ENCODE data around the gene SLC16A7.
"Not testable (repeated sequence)": the region's sequence is repeated elsewhere in the genome, so short reads cannot be mapped to it uniquely, and the experiment has no call there.

Gene SLC16A7

GRCh38 chr12:59583003-59583712 is 12.7 kb upstream of the SLC16A7 start:
- DNase-seq: no peak
- Histone ChIP-seq H3K9me3 (ENCODE audit: control insufficient read depth, low read length) (no peaks in the 10 kb centered on the region), H3K4me3 (ENCODE audit: insufficient read depth, low read depth, low read length, poor library complexity, severe bottlenecking) (no peak overlapping the region), H3K4me1 (ENCODE audit: control insufficient read depth, insufficient read depth, low read length, poor library complexity, severe bottlenecking) (peaks cover 10% of the 10 kb centered on the region), H3K27me3 (replicated peaks; ENCODE audit: control insufficient read depth, insufficient read depth, low read length, poor library complexity, severe bottlenecking) (no peaks in the 10 kb centered on the region), H3K36me3 (ENCODE audit: control insufficient read depth, insufficient read depth, low read length) (no peaks in the 10 kb centered on the region), H3K27ac (ENCODE audit: insufficient read depth, low read length, poor library complexity, severe bottlenecking) (no peak overlapping the region)

- H3K36me3 ChIP-seq (ENCODE audit: control insufficient read depth, insufficient read depth, low read length): no peaks in the 10 kb centered on the region
- H3K27ac ChIP-seq (ENCODE audit: insufficient read depth, low read length, poor library complexity, severe bottlenecking): no peak overlapping the region
- H3K4me3 ChIP-seq (ENCODE audit: insufficient read depth, low read depth, low read length, poor library complexity, severe bottlenecking): no peak overlapping the region
- DNase-seq: no peak
- H3K27me3 ChIP-seq (replicated peaks; ENCODE audit: control insufficient read depth, insufficient read depth, low read length, poor library complexity, severe bottlenecking): no peaks in the 10 kb centered on the region
- no peaks in the 10 kb centered on the region for H3K4me1 ChIP-seq (ENCODE audit: control insufficient read depth, insufficient read depth, low read length, poor library complexity, severe bottlenecking)
- no peaks in the 10 kb centered on the region for H3K9me3 ChIP-seq (ENCODE audit: control insufficient read depth, low read length)
These were observed 8.1 kb upstream of the SLC16A7 start for GRCh38 chr12:59587710-59588109.

GRCh38 chr12:59593761-59594160 is 2.1 kb upstream of the SLC16A7 start:
- no peaks in the 10 kb centered on the region for H3K9me3 ChIP-seq (ENCODE audit: control insufficient read depth, low read length)
- H3K4me1 ChIP-seq (ENCODE audit: control insufficient read depth, insufficient read depth, low read length, poor library complexity, severe bottlenecking): peaks cover 7% of the 10 kb centered on the region
- H3K4me3 ChIP-seq (ENCODE audit: insufficient read depth, low read depth, low read length, poor library complexity, severe bottlenecking): no peak overlapping the region
- H3K27ac ChIP-seq (ENCODE audit: insufficient read depth, low read length, poor library complexity, severe bottlenecking): no peak overlapping the region
- no peaks in the 10 kb centered on the region for H3K27me3 ChIP-seq (replicated peaks; ENCODE audit: control insufficient read depth, insufficient read depth, low read length, poor library complexity, severe bottlenecking)
- H3K36me3 ChIP-seq (ENCODE audit: control insufficient read depth, insufficient read depth, low read length): no peaks in the 10 kb centered on the region
- DNase-seq: no peak

- Histone ChIP-seq H3K4me3 (ENCODE audit: insufficient read depth, low read depth, low read length, poor library complexity, severe bottlenecking) (peak overlapping the region; percentile 67), H3K27me3 (replicated peaks; ENCODE audit: control insufficient read depth, insufficient read depth, low read length, poor library complexity, severe bottlenecking) (no peaks in the 10 kb centered on the region), H3K36me3 (ENCODE audit: control insufficient read depth, insufficient read depth, low read length) (no peaks in the 10 kb centered on the region), H3K27ac (ENCODE audit: insufficient read depth, low read length, poor library complexity, severe bottlenecking) (peak overlapping the region; percentile 83), H3K4me1 (ENCODE audit: control insufficient read depth, insufficient read depth, low read length, poor library complexity, severe bottlenecking) (peaks cover 7% of the 10 kb centered on the region), H3K9me3 (ENCODE audit: control insufficient read depth, low read length) (no peaks in the 10 kb centered on the region)
- DNase-seq: no peak
These were observed 807 bp upstream of the SLC16A7 start for GRCh38 chr12:59594943-59595500.

- peaks cover 7% of the 10 kb centered on the region for H3K4me1 ChIP-seq (ENCODE audit: control insufficient read depth, insufficient read depth, low read length, poor library complexity, severe bottlenecking)
- H3K27me3 ChIP-seq (replicated peaks; ENCODE audit: control insufficient read depth, insufficient read depth, low read length, poor library complexity, severe bottlenecking): no peaks in the 10 kb centered on the region
- H3K4me3 ChIP-seq (ENCODE audit: insufficient read depth, low read depth, low read length, poor library complexity, severe bottlenecking): peak overlapping the region; percentile 67
- no peaks in the 10 kb centered on the region for H3K9me3 ChIP-seq (ENCODE audit: control insufficient read depth, low read length)
- peak overlapping the region; percentile 83 for H3K27ac ChIP-seq (ENCODE audit: insufficient read depth, low read length, poor library complexity, severe bottlenecking)
- H3K36me3 ChIP-seq (ENCODE audit: control insufficient read depth, insufficient read depth, low read length): no peaks in the 10 kb centered on the region
- no peak for DNase-seq
These were observed 305 bp upstream of the SLC16A7 start for GRCh38 chr12:59595565-59595882.

- H3K36me3 ChIP-seq (ENCODE audit: control insufficient read depth, insufficient read depth, low read length): no peaks in the 10 kb centered on the region
- peak overlapping the region; percentile 67 for H3K4me3 ChIP-seq (ENCODE audit: insufficient read depth, low read depth, low read length, poor library complexity, severe bottlenecking)
- peak; percentile 8 to 32 (median 32) for DNase-seq
- H3K9me3 ChIP-seq (ENCODE audit: control insufficient read depth, low read length): no peaks in the 10 kb centered on the region
- H3K4me1 ChIP-seq (ENCODE audit: control insufficient read depth, insufficient read depth, low read length, poor library complexity, severe bottlenecking): peaks cover 7% of the 10 kb centered on the region
- peak overlapping the region; percentile 83 for H3K27ac ChIP-seq (ENCODE audit: insufficient read depth, low read length, poor library complexity, severe bottlenecking)
- no peaks in the 10 kb centered on the region for H3K27me3 ChIP-seq (replicated peaks; ENCODE audit: control insufficient read depth, insufficient read depth, low read length, poor library complexity, severe bottlenecking)
These were observed 1.6 kb downstream of the SLC16A7 start for GRCh38 chr12:59597385-59597781.

- H3K36me3 ChIP-seq (ENCODE audit: control insufficient read depth, insufficient read depth, low read length): no peaks in the 10 kb centered on the region
- H3K4me3 ChIP-seq (ENCODE audit: insufficient read depth, low read depth, low read length, poor library complexity, severe bottlenecking): no peak overlapping the region
- DNase-seq: no peak
- peaks cover 7% of the 10 kb centered on the region for H3K4me1 ChIP-seq (ENCODE audit: control insufficient read depth, insufficient read depth, low read length, poor library complexity, severe bottlenecking)
- no peak overlapping the region for H3K27ac ChIP-seq (ENCODE audit: insufficient read depth, low read length, poor library complexity, severe bottlenecking)
- H3K9me3 ChIP-seq (ENCODE audit: control insufficient read depth, low read length): no peaks in the 10 kb centered on the region
- H3K27me3 ChIP-seq (replicated peaks; ENCODE audit: control insufficient read depth, insufficient read depth, low read length, poor library complexity, severe bottlenecking): no peaks in the 10 kb centered on the region
These were observed 4.3 kb downstream of the SLC16A7 start for GRCh38 chr12:59600171-59600570.

- no peak for DNase-seq
- Histone ChIP-seq H3K9me3 (ENCODE audit: control insufficient read depth, low read length) (no peaks in the 10 kb centered on the region), H3K27ac (ENCODE audit: insufficient read depth, low read length, poor library complexity, severe bottlenecking) (no peak overlapping the region)
These were observed 7.9 kb downstream of the SLC16A7 start for GRCh38 chr12:59603754-59604153.

GRCh38 chr12:59612823-59613434 is 17.1 kb downstream of the SLC16A7 start:
- not testable (repeated sequence) for H3K36me3 ChIP-seq (ENCODE audit: control insufficient read depth, insufficient read depth, low read length); DNase-seq; H3K4me3 ChIP-seq (ENCODE audit: insufficient read depth, low read depth, low read length, poor library complexity, severe bottlenecking); H3K27me3 ChIP-seq (replicated peaks; ENCODE audit: control insufficient read depth, insufficient read depth, low read length, poor library complexity, severe bottlenecking); H3K27ac ChIP-seq (ENCODE audit: insufficient read depth, low read length, poor library complexity, severe bottlenecking); H3K4me1 ChIP-seq (ENCODE audit: control insufficient read depth, insufficient read depth, low read length, poor library complexity, severe bottlenecking)
- H3K9me3 ChIP-seq (ENCODE audit: control insufficient read depth, low read length): peaks cover 11% of the 10 kb centered on the region

More at GRCh38 chr12:59603754-59604153, 7.9 kb downstream of the SLC16A7 start:
- Histone ChIP-seq H3K36me3 (ENCODE audit: control insufficient read depth, insufficient read depth, low read length) (no peaks in the 10 kb centered on the region), H3K4me1 (ENCODE audit: control insufficient read depth, insufficient read depth, low read length, poor library complexity, severe bottlenecking) (no peaks in the 10 kb centered on the region), H3K4me3 (ENCODE audit: insufficient read depth, low read depth, low read length, poor library complexity, severe bottlenecking) (no peak overlapping the region), H3K27me3 (replicated peaks; ENCODE audit: control insufficient read depth, insufficient read depth, low read length, poor library complexity, severe bottlenecking) (no peaks in the 10 kb centered on the region)

- Histone ChIP-seq H3K4me1 (ENCODE audit: control insufficient read depth, insufficient read depth, low read length, poor library complexity, severe bottlenecking) (peaks cover 9% of the 10 kb centered on the region), H3K27ac (ENCODE audit: insufficient read depth, low read length, poor library complexity, severe bottlenecking) (no peak overlapping the region), H3K4me3 (ENCODE audit: insufficient read depth, low read depth, low read length, poor library complexity, severe bottlenecking) (no peak overlapping the region), H3K36me3 (ENCODE audit: control insufficient read depth, insufficient read depth, low read length) (peaks cover 7% of the 10 kb centered on the region), H3K9me3 (ENCODE audit: control insufficient read depth, low read length) (peaks cover 11% of the 10 kb centered on the region), H3K27me3 (replicated peaks; ENCODE audit: control insufficient read depth, insufficient read depth, low read length, poor library complexity, severe bottlenecking) (no peaks in the 10 kb centered on the region)
- no peak for DNase-seq
These were observed 19.8 kb downstream of the SLC16A7 start for GRCh38 chr12:59615392-59616165.
